ENCODE results near the gene CRYBB3. TPM values are rescaled to one million over a fixed set of nuclear protein-coding genes. Genes with fewer than 3 reads are reported as not detected.
"Not testable (repeated sequence)": the region's sequence is repeated elsewhere in the genome, so short reads cannot be mapped to it uniquely, and the experiment has no call there.

CRYBB3 gene
- total RNA-seq, 2 donors from 2014 or later: 0.97 TPM; not detected in 1

DNA sequence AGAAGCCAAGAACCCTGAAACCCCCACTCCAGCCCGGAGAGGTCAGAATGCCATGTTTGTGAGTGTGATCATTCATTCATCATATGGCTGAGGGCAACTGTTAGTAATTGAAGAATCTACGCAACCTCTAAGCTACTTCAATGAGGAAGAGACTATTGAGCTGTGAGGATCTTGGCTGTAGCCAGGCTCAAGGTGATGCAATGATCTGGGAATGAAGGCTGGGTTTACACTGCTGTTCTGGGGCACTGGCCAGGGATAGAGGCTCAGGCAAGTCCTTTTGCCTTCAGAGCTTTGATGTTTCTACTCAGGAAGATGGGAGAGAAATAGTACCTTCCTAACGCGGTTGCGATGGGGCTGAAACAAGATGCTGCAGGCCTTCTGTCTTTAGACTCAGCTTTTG lies 32.6 kb downstream of the CRYBB3 start:
- H3K4me3 Mint-ChIP-seq: no peak overlapping the region
- Histone ChIP-seq H3K36me3 (ENCODE audit: control insufficient read depth, insufficient read depth, low read length) (no peaks in the 10 kb centered on the region), H3K9ac (ENCODE audit: extremely low read depth, low read length, poor library complexity, severe bottlenecking) (no peak overlapping the region), H3K4me1 (ENCODE audit: control insufficient read depth, insufficient read depth, low read length) (no peaks in the 10 kb centered on the region), H3K27me3 (ENCODE audit: control insufficient read depth, insufficient read depth, low read length, poor library complexity, severe bottlenecking) (no peaks in the 10 kb centered on the region), H3K9me3 (ENCODE audit: control insufficient read depth, low read length) (no peaks in the 10 kb centered on the region), H3K27ac (ENCODE audit: low read depth, low read length) (no peak overlapping the region), H3K4me3 (ENCODE audit: low read length) (no peak overlapping the region)
- no peaks in the 10 kb centered on the region for H3K4me1 Mint-ChIP-seq
- 82 to 86% methylated on average over 3 to 5 of the region's 5 CpGs for WGBS, 2 experiments (ENCODE audit: insufficient coverage in 1 of 2, insufficient read length in 1 of 2)
- no peaks in the 10 kb centered on the region for H3K9me3 Mint-ChIP-seq
- H3K27ac Mint-ChIP-seq: no peak overlapping the region
- TF ChIP-seq, protein P1, sequence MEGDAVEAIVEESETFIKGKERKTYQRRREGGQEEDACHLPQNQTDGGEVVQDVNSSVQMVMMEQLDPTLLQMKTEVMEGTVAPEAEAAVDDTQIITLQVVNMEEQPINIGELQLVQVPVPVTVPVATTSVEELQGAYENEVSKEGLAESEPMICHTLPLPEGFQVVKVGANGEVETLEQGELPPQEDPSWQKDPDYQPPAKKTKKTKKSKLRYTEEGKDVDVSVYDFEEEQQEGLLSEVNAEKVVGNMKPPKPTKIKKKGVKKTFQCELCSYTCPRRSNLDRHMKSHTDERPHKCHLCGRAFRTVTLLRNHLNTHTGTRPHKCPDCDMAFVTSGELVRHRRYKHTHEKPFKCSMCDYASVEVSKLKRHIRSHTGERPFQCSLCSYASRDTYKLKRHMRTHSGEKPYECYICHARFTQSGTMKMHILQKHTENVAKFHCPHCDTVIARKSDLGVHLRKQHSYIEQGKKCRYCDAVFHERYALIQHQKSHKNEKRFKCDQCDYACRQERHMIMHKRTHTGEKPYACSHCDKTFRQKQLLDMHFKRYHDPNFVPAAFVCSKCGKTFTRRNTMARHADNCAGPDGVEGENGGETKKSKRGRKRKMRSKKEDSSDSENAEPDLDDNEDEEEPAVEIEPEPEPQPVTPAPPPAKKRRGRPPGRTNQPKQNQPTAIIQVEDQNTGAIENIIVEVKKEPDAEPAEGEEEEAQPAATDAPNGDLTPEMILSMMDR (conservative IDR thresholded peaks at IDR 0.05): no peak
- H3K27me3 Mint-ChIP-seq (ENCODE audit: insufficient read depth): peaks cover 8% of the 10 kb centered on the region
- DNase-seq: no peak
- H3K36me3 Mint-ChIP-seq (ENCODE audit: low read depth): no peaks in the 10 kb centered on the region

DNA sequence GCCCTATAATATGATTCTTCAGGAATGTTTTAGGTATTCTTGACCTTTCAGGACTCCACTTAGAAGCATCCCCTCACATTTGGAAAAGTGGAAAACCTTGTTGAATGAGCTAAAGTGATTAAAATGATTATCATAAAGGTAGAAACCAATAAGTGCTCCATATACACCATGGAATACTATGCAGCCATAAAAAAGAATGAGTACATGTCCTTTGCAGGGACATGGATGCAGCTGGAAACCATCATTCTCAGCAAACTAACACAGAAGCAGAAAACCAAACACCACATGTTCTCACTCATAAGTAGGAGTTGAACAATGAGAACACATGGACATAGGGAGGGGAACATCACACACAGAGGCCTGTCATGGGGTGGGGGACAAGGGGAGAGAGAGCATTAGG lies 34.0 kb downstream of the CRYBB3 start:
- not testable (repeated sequence) for H3K27me3 ChIP-seq (ENCODE audit: control insufficient read depth, insufficient read depth, low read length, poor library complexity, severe bottlenecking); H3K27ac ChIP-seq (ENCODE audit: low read depth, low read length); H3K4me3 Mint-ChIP-seq; H3K9me3 Mint-ChIP-seq; H3K9ac ChIP-seq (ENCODE audit: extremely low read depth, low read length, poor library complexity, severe bottlenecking); H3K4me1 Mint-ChIP-seq; H3K9me3 ChIP-seq (ENCODE audit: control insufficient read depth, low read length); DNase-seq; H3K36me3 Mint-ChIP-seq (ENCODE audit: low read depth); H3K4me3 ChIP-seq (ENCODE audit: low read length); H3K4me1 ChIP-seq (ENCODE audit: control insufficient read depth, insufficient read depth, low read length); H3K36me3 ChIP-seq (ENCODE audit: control insufficient read depth, insufficient read depth, low read length); H3K27ac Mint-ChIP-seq
- peaks cover 10% of the 10 kb centered on the region for H3K27me3 Mint-ChIP-seq (ENCODE audit: insufficient read depth)

DNA sequence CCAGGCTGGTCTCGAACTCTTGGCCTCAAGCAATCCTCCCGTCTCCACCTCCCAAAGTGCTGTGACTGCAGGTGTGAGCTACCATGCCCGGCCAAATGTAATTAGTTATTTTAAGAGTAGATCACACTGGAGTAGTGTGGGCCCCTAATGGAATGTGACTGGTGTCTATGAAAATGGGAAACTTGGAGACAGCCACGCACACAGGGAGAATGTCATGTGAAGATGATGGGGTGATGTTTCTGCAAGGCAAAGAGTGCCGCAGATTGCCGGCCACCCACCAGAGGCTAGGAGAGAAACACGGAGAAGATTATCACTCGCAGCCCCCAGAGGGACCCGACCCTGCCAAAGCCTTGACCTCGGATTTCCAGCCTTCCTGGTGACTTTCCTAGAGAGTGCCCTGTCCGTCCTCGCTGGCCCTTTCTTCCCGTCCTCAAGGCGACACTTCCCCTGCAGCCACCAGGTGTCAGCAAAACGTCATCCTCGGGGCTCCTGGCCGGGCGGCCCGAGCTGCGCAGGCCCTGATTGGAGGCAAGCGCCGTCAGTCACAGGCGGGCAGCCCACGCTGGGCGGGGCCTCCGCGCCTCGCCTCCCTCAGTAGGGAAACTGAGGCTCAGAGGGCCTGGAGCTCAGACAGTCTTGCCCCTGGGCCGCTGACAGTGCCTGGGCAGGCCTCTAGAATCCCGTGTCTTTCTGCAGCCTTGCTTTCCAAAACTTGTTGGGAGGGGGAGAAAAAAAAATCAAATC lies 36.1 kb downstream of the CRYBB3 start:
- Histone ChIP-seq H3K27ac (ENCODE audit: low read depth, low read length) (no peak overlapping the region), H3K9ac (ENCODE audit: extremely low read depth, low read length, poor library complexity, severe bottlenecking) (no peak overlapping the region), H3K9me3 (ENCODE audit: control insufficient read depth, low read length) (no peaks in the 10 kb centered on the region), H3K4me1 (ENCODE audit: control insufficient read depth, insufficient read depth, low read length) (no peaks in the 10 kb centered on the region), H3K27me3 (ENCODE audit: control insufficient read depth, insufficient read depth, low read length, poor library complexity, severe bottlenecking) (no peaks in the 10 kb centered on the region), H3K36me3 (ENCODE audit: control insufficient read depth, insufficient read depth, low read length) (no peaks in the 10 kb centered on the region), H3K4me3 (ENCODE audit: low read length) (no peak overlapping the region)
- TF ChIP-seq, protein P1 (conservative IDR thresholded peaks at IDR 0.05): peak; percentile 89
- H3K4me1 Mint-ChIP-seq: no peaks in the 10 kb centered on the region
- peak; percentile 96 for DNase-seq
- peaks cover 10% of the 10 kb centered on the region for H3K27me3 Mint-ChIP-seq (ENCODE audit: insufficient read depth)
- no peak overlapping the region for H3K4me3 Mint-ChIP-seq
- H3K36me3 Mint-ChIP-seq (ENCODE audit: low read depth): no peaks in the 10 kb centered on the region
- H3K9me3 Mint-ChIP-seq: no peaks in the 10 kb centered on the region
- WGBS, 2 experiments (ENCODE audit: insufficient coverage in 1 of 2, insufficient read length in 1 of 2): 18 to 20% methylated on average over 25 to 30 of the region's 30 CpGs
- no peak overlapping the region for H3K27ac Mint-ChIP-seq

DNA sequence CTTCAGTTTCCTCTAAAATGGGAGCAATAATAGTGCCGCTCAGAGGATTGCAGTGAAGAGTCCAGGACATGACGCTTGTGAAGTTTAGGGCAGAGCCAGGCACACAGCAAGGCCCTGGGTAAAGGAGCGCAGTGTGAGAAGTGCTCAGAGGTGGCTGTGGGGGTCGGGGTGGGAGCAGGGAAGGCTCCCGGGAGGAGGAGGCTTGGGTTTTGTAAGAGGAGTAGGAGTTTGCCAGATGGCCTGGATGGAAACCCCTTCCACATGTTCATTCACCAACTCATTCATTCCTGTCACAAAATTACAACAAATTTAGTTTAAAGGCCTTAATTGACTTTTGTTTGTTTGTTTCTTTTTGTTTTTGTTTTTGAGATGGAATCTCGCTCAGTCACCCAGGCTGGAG lies 36.8 kb downstream of the CRYBB3 start:
- no peak overlapping the region for H3K4me3 ChIP-seq (ENCODE audit: low read length)
- no peak overlapping the region for H3K27ac ChIP-seq (ENCODE audit: low read depth, low read length)
- H3K4me1 ChIP-seq (ENCODE audit: control insufficient read depth, insufficient read depth, low read length): no peaks in the 10 kb centered on the region
- Mint-ChIP-seq H3K4me3 (no peak overlapping the region), H3K27ac (no peak overlapping the region), H3K9me3 (no peaks in the 10 kb centered on the region), H3K36me3 (ENCODE audit: low read depth) (no peaks in the 10 kb centered on the region), H3K4me1 (no peaks in the 10 kb centered on the region), H3K27me3 (ENCODE audit: insufficient read depth) (peaks cover 14% of the 10 kb centered on the region)
- no peaks in the 10 kb centered on the region for H3K27me3 ChIP-seq (ENCODE audit: control insufficient read depth, insufficient read depth, low read length, poor library complexity, severe bottlenecking)
- 98 to 100% methylated on average over 3 to 5 of the region's 6 CpGs for WGBS, 2 experiments (ENCODE audit: insufficient coverage in 1 of 2, insufficient read length in 1 of 2)
- H3K36me3 ChIP-seq (ENCODE audit: control insufficient read depth, insufficient read depth, low read length): no peaks in the 10 kb centered on the region
- no peak overlapping the region for H3K9ac ChIP-seq (ENCODE audit: extremely low read depth, low read length, poor library complexity, severe bottlenecking)
- TF ChIP-seq, protein P1 (conservative IDR thresholded peaks at IDR 0.05): no peak
- no peaks in the 10 kb centered on the region for H3K9me3 ChIP-seq (ENCODE audit: control insufficient read depth, low read length)
- DNase-seq: no peak

Data from endodermal cell (in vitro differentiated cells).